ENCODE measurements around the gene PVALEF. TPM values are rescaled to one million over a fixed set of nuclear protein-coding genes. Genes with fewer than 3 reads are reported as not detected.
"Not testable (repeated sequence)": the region's sequence is repeated elsewhere in the genome, so short reads cannot be mapped to it uniquely, and the experiment has no call there.

The PVALEF gene
- total RNA-seq, 1 donor from 2014 or later = not detected

- DNase-seq (ENCODE audit: low read depth) = no peak
These were observed 47.1 kb downstream of the PVALEF start for GRCh38 chr17:81212365-81212764.

GRCh38 chr17:81213978-81214377 lies 48.7 kb downstream of the PVALEF start:
- DNase-seq (ENCODE audit: low read depth) = no peak

- peak; percentile 39 for DNase-seq (ENCODE audit: low read depth)
These were observed 52.2 kb downstream of the PVALEF start for GRCh38 chr17:81217491-81217890.

- DNase-seq (ENCODE audit: low read depth) = no peak
These were observed 53.2 kb downstream of the PVALEF start for GRCh38 chr17:81218459-81218858.

- no peak for DNase-seq (ENCODE audit: low read depth)
These were observed 53.7 kb downstream of the PVALEF start for GRCh38 chr17:81218991-81219390.

GRCh38 chr17:81219476-81220180 lies 54.3 kb downstream of the PVALEF start:
- no peak for DNase-seq (ENCODE audit: low read depth)

GRCh38 chr17:81221371-81221841 lies 56.1 kb downstream of the PVALEF start:
- no peak for DNase-seq (ENCODE audit: low read depth)

DNA sequence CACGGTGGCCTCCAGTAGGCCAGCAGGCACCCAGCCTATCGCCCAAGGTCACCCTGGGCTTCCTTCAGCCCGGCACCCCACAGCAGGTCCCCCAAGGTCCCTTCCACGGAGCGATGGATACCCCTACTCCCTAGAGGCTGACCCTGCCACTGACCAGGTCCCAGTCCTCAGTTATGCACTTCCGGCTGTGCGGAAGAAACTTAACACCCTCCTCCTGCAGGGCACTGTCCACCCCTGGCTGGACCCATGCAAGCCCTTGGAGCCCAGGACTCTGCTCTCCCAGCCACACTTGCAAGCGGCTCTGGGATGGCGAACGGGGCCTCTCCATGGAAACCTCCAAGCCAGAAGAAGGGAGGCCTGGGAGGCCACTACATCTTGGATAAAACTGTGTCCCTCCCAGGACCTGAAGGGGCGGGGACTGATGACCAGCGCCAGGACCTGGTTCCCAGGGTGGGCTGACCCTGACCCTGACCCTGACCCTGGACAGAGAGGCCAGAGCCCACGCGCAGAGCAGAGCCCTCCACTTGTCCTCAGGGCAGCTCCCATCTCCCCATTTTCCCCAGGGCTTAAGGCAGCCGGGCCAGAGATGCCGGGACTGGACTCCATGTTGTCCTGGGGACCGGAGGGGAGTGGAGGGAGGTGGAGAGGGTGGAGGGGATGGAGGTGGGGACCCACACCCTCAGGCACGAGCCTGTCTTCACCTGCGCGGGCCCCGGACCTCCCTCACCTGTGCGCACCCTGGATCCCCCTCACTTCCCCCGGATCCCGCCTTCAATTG lies 56.7 kb downstream of the PVALEF start:
- no peak for DNase-seq (ENCODE audit: low read depth)

DNA sequence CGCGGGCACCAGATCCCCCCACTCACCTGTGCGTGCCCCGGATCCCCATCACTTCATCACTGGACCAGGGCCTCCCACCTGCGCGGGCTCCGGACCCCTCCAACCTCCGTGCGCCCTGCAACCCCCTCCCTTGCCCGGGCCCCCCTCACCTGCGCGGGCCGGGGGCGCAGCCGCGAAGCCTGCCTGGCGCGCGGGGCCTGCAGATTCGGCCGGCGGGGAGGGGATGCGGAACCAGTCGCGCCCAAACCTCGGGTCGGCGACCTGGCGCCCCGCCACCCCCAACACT lies 57.3 kb downstream of the PVALEF start:
- no peak for DNase-seq (ENCODE audit: low read depth)

GRCh38 chr17:81222906-81223761 lies 57.8 kb downstream of the PVALEF start, which contains the start of gene CEP131:
Gene CEP131, minus strand, starts transcription at chr17:81222965. Its CDS starts 2,909 bp downstream, at chr17:81220056.
- peak; percentile 99 for DNase-seq (ENCODE audit: low read depth)

DNA sequence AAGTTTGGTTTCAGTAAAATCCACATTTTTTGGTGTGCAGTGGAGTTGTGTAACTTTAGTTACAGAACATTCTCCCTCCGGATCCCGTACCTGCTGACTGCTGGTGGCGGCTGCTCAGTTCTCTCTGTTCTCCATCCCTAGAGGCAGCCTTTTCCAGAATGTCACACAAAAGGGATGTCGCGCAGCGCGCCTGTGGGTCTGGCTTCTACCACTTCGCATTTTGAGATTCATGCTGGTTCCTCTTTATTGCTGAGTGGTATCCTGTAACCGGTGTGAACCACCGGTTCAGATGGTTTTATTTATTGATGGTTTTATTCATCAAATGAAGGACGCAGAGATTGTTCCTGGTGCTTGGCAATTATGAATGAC lies 58.4 kb downstream of the PVALEF start:
- no peak for DNase-seq (ENCODE audit: low read depth)

DNA sequence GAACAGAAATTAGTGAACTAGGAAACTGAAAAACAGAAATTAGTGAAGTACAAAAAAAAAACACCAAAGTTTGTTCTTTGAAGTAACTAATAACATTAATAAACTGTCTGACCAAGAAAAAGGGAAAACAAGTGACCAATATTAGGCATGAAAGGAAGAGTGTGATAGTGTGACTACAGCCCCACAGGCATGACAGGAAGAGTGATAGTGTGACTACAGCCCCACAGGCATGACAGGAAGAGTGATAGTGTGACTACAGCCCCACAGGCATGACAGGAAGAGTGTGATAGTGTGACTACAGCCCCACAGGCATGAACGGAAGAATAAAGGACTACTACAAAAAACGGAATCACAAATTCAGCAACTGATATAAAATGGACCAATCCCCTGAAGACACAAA lies 62.3 kb downstream of the PVALEF start:
- DNase-seq (ENCODE audit: low read depth) = not testable (repeated sequence)

GRCh38 chr17:81228420-81228819 lies 63.1 kb downstream of the PVALEF start:
- DNase-seq (ENCODE audit: low read depth) = no peak

- no peak for DNase-seq (ENCODE audit: low read depth)
These were observed 63.7 kb downstream of the PVALEF start for GRCh38 chr17:81228834-81229665.

- no peak for DNase-seq (ENCODE audit: low read depth)
These were observed 64.3 kb downstream of the PVALEF start for GRCh38 chr17:81229666-81229920.

DNA sequence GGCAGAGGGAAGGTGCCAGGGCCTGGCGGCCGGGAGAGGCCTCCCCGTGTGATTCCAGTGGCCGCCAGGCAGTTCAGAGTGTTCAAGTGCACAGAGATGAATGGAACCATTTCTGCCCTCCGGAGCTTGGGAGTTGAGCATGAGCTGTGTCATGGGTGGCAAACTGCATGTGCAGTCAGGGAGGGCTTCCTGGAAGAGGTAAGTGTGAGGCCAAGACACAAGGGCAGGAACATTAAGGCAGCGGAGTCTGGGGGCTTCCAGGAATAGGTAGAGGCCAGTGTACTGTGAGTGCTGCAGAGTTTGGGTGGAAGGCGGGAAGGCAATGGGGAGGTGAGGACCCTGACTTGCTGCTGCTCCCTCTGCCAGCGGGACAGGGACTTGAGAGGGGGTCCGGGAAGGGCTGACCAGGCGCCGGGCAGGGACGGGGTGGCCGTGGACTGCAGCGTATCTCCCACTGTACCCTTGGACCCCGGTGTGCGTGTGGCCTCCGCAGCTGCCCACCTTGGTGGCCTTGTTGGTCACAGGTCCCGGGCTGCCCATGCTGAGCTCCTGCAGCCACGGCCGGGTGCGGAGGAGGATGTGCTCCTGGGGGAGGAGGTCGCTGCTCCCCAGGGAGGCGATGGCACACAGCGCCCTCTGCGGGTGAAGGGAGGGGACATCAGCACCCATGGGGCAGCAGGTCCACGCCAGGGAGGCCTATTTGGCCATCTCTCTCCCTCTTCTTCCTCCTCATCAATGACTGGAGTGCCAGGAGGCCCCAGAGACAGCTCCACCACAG lies 64.9 kb downstream of the PVALEF start:
- DNase-seq (ENCODE audit: low read depth) = no peak

- no peak for DNase-seq (ENCODE audit: low read depth)
These were observed 65.9 kb downstream of the PVALEF start for GRCh38 chr17:81231121-81231645.

GRCh38 chr17:81231766-81232581 lies 66.7 kb downstream of the PVALEF start:
- no peak for DNase-seq (ENCODE audit: low read depth)
